ENCODE measurements around the gene A4GALT.
"Not testable (repeated sequence)": the region's sequence is repeated elsewhere in the genome, so short reads cannot be mapped to it uniquely, and the experiment has no call there.

The A4GALT gene

GRCh38 chr22:42679691-42680090, 41.0 kb downstream of the A4GALT start:
- DNase-seq, result no peak

DNA sequence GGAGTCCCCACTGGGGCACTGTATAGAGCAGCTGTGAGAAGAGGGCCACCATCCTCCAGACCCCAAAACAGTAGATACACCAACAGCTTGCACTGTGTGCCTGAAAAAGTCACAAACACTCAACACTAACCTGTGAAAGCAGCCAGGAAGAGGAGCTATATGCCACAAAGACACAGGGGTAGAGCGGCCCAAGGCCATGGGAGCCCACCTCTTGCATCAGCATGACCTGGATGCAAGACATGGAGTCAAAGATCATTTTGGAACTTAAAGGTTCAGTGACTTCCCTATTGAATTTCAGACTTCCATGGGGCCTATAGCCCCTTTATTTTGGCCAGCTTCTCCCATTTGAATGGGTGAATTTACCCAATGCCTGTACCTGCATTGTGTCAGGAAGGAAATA, 41.8 kb downstream of the A4GALT start:
- DNase-seq, result no peak

GRCh38 chr22:42677936-42678335, 42.7 kb downstream of the A4GALT start:
- DNase-seq, result not testable (repeated sequence)

- DNase-seq, result no peak
Observed at GRCh38 chr22:42676059-42676607, 44.5 kb downstream of the A4GALT start.

- no peak for DNase-seq
Observed at GRCh38 chr22:42673898-42674401, 46.7 kb downstream of the A4GALT start.

GRCh38 chr22:42673071-42673470, 47.6 kb downstream of the A4GALT start:
- DNase-seq, result not testable (repeated sequence)

DNA sequence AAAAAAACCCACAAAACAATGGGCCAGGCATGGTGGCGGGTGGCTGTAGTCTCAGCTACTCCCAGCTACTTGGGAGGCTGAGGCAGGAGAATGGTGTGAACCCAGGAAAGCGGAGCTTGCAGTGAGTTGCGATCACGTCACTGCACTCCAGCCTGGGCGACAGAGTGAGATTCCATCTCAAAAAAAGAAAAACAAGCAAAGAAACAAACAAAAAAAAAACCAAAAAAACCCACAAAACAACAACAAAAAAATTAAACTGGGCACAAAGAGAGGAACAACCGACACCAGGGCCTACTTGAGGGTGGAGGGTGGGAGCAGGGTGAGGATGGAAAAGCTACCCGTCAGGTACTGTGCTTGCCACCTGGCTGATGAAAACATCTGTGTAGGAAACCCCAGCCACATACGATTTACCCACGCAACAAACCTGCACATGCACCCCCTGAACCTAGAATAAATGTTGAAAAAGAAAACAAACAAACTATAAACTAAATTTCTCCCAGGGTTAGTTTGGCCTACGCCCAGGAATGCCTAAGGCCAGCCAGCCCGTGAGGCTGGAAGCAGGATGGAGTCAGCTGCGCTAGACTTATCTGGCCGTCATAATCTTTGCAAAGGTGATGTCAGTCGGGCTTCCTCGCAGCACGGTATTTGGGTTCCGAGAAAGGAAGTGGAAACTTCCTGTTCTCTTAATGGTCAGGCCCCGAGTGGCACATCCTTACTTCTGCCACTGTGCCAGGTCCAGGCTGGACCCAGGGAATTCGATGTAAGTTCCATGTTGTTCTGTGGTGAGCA, 49.6 kb downstream of the A4GALT start:
- DNase-seq, result no peak

DNA sequence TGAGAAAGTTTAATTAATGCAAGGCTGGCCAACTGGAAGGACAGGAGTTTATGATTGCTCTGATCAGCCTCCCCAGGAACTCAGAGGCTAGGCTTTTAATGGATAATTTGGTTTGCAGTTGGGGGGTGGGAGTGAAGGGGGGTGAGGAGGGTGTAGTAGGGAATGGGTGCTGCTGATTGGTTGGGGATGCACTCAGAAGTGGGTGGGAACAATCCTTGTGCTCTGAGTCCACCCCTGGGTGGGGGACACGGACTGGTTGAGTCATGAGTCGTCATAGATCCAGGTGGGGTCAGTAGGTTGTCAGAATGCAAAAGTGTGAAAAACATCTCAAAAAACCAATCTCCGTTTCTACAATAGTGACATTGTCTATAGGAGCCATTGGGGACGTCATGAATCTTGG, 50.6 kb downstream of the A4GALT start:
- DNase-seq, result no peak

- DNase-seq, result not testable (repeated sequence)
Observed at GRCh38 chr22:42666393-42666792, 54.3 kb downstream of the A4GALT start.

DNA sequence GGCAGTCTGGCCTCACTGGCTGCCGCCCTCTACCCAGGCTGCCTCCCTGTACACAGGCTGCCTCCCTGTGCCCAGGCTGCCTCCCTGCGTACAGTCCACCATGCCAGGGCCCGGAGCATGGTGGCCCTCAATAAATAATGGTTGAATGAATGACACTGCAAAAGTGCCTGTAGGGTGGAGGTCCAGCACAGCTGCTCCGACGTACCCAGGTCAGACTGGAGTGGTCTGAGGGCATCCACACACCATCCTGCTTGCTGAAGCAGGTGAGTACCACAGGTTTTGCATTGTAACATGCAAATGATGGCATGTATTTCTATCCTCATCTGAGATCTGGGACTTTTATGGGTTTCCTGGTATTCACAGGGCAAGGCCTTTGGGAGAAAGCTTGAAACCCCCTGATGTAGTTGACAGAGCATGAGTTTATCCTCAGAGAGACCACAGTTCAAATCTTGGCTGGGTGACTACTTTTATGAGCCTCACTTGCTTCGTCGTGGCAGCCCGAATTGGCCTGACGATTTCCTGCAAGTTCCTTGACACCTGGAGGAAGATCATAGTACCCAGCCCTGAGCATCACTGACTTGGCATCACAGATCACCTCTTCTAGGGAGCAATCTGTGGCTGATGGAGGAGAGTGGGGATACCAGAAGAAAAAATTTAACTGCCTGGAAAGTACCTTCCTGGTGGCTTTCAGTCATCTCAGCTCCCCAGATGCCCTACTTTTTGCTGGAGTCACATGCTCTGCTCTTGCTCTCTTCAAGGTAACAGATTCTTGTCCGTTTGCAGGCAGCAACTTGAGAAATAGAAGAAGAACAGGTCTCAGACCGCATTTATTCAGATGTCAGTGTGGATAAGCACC, 55.5 kb downstream of the A4GALT start:
- DNase-seq, result no peak

DNA sequence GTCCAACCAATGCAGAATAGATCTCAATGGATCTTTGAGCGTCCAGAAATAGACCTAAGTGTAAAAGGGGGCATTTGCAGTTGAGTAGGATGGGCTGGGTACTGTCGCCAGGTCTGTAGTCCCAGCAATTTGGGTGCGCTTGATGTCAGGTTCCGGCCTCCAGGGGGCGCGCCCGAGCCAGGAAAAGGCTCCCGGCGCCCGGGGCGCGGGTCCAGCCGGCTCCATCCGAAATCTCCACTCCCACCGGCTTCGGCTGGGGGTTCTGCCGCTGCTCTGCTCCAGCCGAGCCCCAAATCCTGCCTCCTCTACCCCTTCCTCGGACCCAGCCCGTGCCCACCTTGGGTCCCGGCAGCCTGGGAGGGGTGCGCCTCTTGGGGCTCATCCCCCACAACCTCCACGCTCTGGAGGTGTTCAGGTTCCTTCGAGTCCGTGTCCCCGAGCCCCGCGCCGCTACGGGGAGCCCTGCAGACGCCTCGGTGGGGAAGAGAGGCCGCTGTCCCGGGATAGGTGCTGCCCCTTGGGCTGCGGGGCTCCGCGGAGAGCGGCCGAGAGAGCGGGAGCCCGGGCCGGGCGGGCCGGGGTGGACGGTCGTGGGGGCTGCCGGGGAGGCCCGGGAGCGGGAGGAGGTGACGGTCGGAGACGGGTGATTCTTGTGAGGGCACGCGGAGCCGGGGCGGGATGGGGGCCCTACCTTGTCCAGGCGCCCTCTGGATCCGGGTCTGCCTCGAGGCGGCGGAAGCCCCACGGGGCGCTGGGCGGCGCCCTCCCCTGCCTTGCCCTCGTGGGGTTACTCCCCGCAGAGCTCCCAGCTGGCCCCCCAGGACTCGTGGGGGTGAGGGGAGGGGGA, 58.5 kb downstream of the A4GALT start:
- DNase-seq, result no peak

DNA sequence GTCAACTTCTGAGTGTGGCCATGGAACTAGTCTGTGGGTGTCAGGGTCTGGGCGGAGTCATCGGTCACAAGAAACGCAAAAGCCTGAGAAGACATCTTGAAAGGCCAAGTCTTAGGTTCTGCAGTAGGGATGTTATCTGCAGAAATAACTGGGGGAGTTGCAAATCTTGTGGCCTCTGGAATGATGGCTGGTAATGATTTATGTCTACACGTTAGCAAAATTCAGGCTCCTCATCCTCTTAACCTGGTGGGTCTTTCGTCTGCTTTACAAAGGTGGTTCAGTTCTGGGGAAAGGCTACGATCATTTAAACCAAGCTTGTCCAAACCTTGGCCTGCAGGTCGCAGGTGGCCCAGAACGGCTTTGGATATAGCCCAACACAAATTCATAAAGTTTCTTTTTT, 64.1 kb downstream of the A4GALT start:
- no peak for DNase-seq

- DNase-seq, result no peak
Observed at GRCh38 chr22:42655693-42656092, 65.0 kb downstream of the A4GALT start.

- no peak for DNase-seq
Observed at GRCh38 chr22:42654436-42655073, 66.1 kb downstream of the A4GALT start.

DNA sequence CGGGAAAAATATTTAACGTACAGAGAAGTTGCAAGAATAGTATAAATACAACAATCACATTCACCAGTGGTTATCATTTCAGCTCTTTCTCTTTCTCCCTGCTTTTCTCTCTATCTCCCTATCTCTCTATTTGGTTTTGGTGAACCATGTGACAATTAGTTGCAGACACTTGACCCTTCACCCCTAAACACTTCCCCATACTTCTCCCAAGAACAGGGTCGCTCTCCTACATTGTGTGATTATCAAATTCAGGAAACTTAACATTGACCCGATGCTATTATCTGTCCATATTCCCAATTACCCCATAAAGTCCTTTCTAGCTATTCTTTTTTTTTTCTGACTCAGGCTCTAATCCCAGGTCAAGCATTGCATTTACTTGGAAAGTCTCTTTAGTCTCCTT, 66.7 kb downstream of the A4GALT start:
- DNase-seq, result no peak

- no peak for DNase-seq
Observed at GRCh38 chr22:42651134-42651533, 69.5 kb downstream of the A4GALT start.

DNA sequence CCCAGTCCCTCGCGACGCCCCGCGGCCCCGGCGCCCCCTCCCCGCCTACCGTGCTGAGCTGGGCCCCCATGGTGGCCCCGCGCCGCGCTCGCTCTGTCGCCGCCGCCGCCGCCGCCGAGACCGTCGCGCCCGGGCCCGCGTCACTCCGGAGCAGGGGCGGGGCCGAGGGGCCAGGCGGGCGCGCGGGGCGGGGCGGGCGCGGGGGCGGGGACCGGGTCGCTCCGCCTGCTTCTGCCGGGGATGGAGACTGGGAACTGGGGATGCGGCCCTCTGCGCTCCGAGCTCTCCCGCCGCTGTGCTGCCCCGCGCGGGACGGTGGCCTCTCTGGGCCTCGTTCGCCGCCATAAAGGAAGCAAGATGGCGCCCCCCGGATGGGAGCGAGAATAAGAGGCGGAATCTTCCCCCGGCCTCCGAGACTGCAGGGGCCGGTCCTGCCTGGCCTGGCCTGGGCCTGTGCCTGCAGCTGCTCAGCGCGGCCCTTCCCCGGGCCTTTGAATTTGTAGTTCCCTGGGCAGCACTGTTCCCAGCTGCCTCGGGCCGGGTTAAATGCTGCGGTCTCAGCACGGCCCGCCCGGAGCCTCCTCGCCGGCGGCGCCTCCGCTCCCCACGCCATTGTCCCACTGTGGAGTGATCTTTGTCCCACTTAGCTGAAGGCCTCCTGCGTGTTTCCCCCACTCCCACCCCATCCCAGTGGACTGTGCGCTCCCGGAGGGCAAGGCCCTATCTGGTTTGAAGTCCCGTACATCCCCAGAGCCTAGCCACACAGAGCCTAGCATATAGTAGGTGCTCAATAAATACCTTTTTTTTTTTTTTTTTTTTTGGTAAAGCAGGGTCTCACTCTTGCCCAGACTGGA, 71.2 kb downstream of the A4GALT start, which contains the start of gene CYB5R3:
Gene CYB5R3, minus strand, starts transcription at position 147 of the 854 bp plus-strand sequence. Its CDS starts 77 bp downstream, at position 70.
- no peak for DNase-seq

DNA sequence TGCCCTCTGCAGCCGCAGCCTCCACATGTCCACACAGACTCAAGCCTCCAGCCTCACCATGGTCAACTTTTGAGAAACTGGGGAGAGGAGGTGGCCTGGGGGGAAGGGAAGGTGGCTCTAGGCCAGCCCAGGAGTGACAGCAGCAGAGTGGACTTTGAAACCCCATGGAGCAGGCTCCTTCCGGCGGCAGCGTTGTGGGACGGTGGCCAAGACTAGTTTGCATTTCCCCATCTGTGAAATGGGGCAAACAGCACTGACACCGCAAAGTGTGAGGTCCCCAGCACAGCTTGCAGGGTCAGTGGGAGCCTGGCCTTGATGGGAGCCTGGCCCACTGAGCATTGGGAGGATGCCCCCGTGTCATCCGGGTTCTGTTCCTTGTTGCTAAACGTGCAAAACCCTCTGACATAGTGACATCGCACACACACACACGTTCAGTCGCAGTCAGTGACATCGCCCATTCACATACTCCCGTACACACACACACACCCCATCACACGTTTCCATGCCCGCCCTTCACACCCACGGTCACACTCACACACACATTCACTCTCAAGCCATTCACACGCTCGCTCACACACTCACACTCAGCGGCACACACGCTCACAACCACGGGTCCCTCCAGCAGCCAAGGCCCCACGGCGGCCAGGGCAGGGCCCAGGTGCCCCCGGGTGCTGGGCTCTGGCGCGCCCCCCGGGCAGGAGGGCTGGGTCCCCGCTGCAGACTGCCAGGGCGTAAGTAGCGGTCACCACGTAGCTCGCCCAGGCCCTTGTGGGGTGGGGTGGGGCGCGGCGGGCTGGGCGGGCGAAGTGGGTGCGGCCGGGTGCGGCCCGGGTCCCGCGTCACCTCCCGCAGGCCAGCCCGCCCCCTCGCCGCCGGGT, 72.1 kb downstream of the A4GALT start:
- DNase-seq, result no peak

GRCh38 chr22:42648017-42648367, 72.7 kb downstream of the A4GALT start:
- DNase-seq, result no peak

Measured in cortex of kidney (tissue), 1 donor.